SU-DHL-6 (cell line): ENCODE results near the gene C6orf89.
A peak's percentile ranks its signal among the peaks of the same experiment; 100 is the strongest.

Source experiments
- H2AFZ ChIP-seq: fragments of 200-600 bp; sonication (generic); 2 replicates; pipeline ENCODE4 v1.6.1; 2014; ENCODE audit warnings: low read depth, mild to moderate bottlenecking, moderate library complexity, mixed read lengths, antibody characterized with exemption, low read length; ENCODE audit not compliant: severe bottlenecking
- H3F3A ChIP-seq: fragments of 200-600 bp; shearing (Covaris generic); 2 replicates; pipeline ENCODE4 v1.6.0; 2016; ENCODE audit warnings: antibody characterized with exemption, mild to moderate bottlenecking; ENCODE audit not compliant: insufficient read depth
- H3K27ac ChIP-seq: fragments of 200-600 bp; sonication (generic); 2 replicates; pipeline ENCODE4 v1.5.1; 2016; ENCODE audit warnings: low read depth, mild to moderate bottlenecking, low read length, moderate library complexity, mixed read lengths
- H3K27me3 ChIP-seq: fragments of 200-600 bp; sonication (generic), shearing (Covaris generic); 2 replicates; pipeline ENCODE4 v1.6.0; 2014; ENCODE audit warnings: mild to moderate bottlenecking, low read length
- H3K36me3 ChIP-seq: fragments of 200-600 bp; sonication (generic); 2 replicates; pipeline ENCODE4 v1.6.1; 2014; ENCODE audit warnings: mild to moderate bottlenecking, low read length, mixed read lengths
- H3K4me2 ChIP-seq: fragments of 300-600, 200-600 bp; shearing (Covaris generic), sonication (generic); 2 replicates; pipeline ENCODE4 v1.6.0; 2014; ENCODE audit warnings: low read length, low read depth, mild to moderate bottlenecking; ENCODE audit not compliant: poor library complexity, severe bottlenecking
- H3K4me3 ChIP-seq: fragments of 200-600 bp; sonication (generic); 2 replicates; pipeline ENCODE4 v1.5.1; 2014; ENCODE audit warnings: antibody characterized with exemption, low read length, mild to moderate bottlenecking, mixed read lengths; ENCODE audit not compliant: insufficient read depth, poor library complexity, severe bottlenecking
- H3K79me2 ChIP-seq: fragments of 200-600 bp; sonication (generic); 2 replicates; pipeline ENCODE4 v1.6.1; 2014; ENCODE audit warnings: mild to moderate bottlenecking, low read length, moderate library complexity; ENCODE audit not compliant: insufficient read depth
- H3K9ac ChIP-seq: fragments of 200-600 bp; sonication (generic); 2 replicates; pipeline ENCODE4 v1.7.0; 2014; ENCODE audit warnings: mild to moderate bottlenecking, low read length
- H3K9me2 ChIP-seq: fragments of 200-600 bp; sonication (generic); replicated peaks from 2 replicates; pipeline ENCODE4 v1.6.1; 2014; ENCODE audit warnings: low read length; ENCODE audit not compliant: insufficient read depth
- H3K9me3 ChIP-seq: fragments of 200-600 bp; sonication (generic); 2 replicates; pipeline ENCODE4 v1.6.1; 2014; ENCODE audit warnings: low read length, mixed read lengths; ENCODE audit not compliant: insufficient read depth
- H4K20me1 ChIP-seq: fragments of 200-600 bp; sonication (generic); 2 replicates; pipeline ENCODE4 v1.6.1; 2014; ENCODE audit warnings: low read depth, mild to moderate bottlenecking, antibody characterized with exemption, low read length, moderate library complexity, mixed read lengths
- CTCF ChIP-seq: fragments of 200-600 bp; sonication (generic); IDR thresholded peaks from one replicate; pipeline ENCODE4 v1.5.1; 2017; ENCODE audit warnings: antibody characterized with exemption, mild to moderate bottlenecking, low read length, moderate library complexity; ENCODE audit not compliant: insufficient read depth, poor library complexity, severe bottlenecking
- EZH2phosphoT487 ChIP-seq: fragments of 200-600 bp; sonication (generic), shearing (Covaris generic); conservative IDR thresholded peaks from 2 replicates; pipeline ENCODE4 v1.6.1; 2018; ENCODE audit warnings: mild to moderate bottlenecking, antibody characterized with exemption, low read length, moderate library complexity, mixed read lengths

The C6orf89 gene

DNA sequence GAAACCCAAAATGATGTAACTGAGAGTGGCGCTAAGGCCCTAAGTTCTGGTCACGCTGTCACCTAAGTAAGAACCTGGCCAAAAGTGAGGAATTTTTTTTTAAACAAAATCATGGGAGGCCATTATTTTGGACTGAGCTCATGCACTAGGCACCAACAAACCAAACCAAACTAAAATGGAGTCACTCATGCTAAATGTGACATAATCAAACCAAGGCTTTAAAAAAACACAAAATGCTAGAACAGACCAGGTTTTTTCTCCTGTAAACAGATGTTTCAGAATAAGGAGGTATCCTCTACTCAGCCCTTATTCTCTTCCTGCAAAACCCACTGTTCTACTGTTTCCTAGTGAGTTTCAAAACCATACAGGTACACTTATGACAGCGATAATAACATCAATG lies 1.1 kb upstream of the C6orf89 start:
- Histone ChIP-seq H3K4me3 (no peak overlapping the region), H3K27ac (no peak overlapping the region)

GRCh38 chr6:36886950-36887618 lies 1.3 kb downstream of the C6orf89 start:
- H3K36me3 ChIP-seq = peaks cover 4% of the 10 kb centered on the region; the same call in 1 of the 2 replicates
- no peak for TF ChIP-seq EZH2phosphoT487
- H3K79me2 ChIP-seq = peaks cover 59% of the 10 kb centered on the region
- H4K20me1 ChIP-seq = no peaks in the 10 kb centered on the region
- H3K4me3 ChIP-seq = peak overlapping the region; percentile 83
- H3K4me2 ChIP-seq = peak overlapping the region; percentile 97
- no peaks in the 10 kb centered on the region for H3K9me3 ChIP-seq
- no peaks in the 10 kb centered on the region for H3K27me3 ChIP-seq
- peak overlapping the region; percentile 86 for H3K27ac ChIP-seq
- peaks cover 34% of the 10 kb centered on the region; the same call in 1 of the 2 replicates for H3F3A ChIP-seq
- H3K9me2 ChIP-seq = no peaks in the 10 kb centered on the region
- H3K9ac ChIP-seq = peak overlapping the region; percentile 77
- no peak overlapping the region for H2AFZ ChIP-seq

More for the DNA sequence above, 1.1 kb upstream of the C6orf89 start:
- Histone ChIP-seq H3K9me3 (no peaks in the 10 kb centered on the region), H2AFZ (peak overlapping the region; percentile 82), H3K4me2 (no peak overlapping the region), H4K20me1 (no peaks in the 10 kb centered on the region), H3K79me2 (peaks cover 37% of the 10 kb centered on the region), H3K27me3 (no peaks in the 10 kb centered on the region), H3K36me3 (no peaks in the 10 kb centered on the region), H3K9me2 (no peaks in the 10 kb centered on the region), H3K9ac (no peak overlapping the region), H3F3A (peaks cover 32% of the 10 kb centered on the region; the same call in 1 of the 2 replicates)
- TF ChIP-seq EZH2phosphoT487 (no peak), CTCF (no peak)

GRCh38 chr6:36888115-36888643 lies 2.4 kb downstream of the C6orf89 start:
- TF ChIP-seq CTCF (no peak), EZH2phosphoT487 (no peak)
- Histone ChIP-seq H3K4me2 (peak overlapping the region; percentile 97), H3K27ac (peak overlapping the region; percentile 86), H3K4me3 (no peak overlapping the region), H2AFZ (no peak overlapping the region), H3K27me3 (no peaks in the 10 kb centered on the region), H3K79me2 (peaks cover 69% of the 10 kb centered on the region), H3K9me2 (no peaks in the 10 kb centered on the region), H3K9ac (no peak overlapping the region), H3K36me3 (peaks cover 4% of the 10 kb centered on the region; the same call in 1 of the 2 replicates), H3K9me3 (no peaks in the 10 kb centered on the region), H3F3A (peaks cover 34% of the 10 kb centered on the region; the same call in 1 of the 2 replicates), H4K20me1 (no peaks in the 10 kb centered on the region)
